Renal pelvis (tissue), 12 donors: ENCODE data around the gene RAB40AL. TPM values are rescaled to one million over a fixed set of nuclear protein-coding genes. Genes with fewer than 3 reads are reported as not detected.
"Not testable (repeated sequence)": the region's sequence is repeated elsewhere in the genome, so short reads cannot be mapped to it uniquely, and the experiment has no call there.

Experiments used
- DNase-seq: peaks from one replicate; pipeline ENCODE4 v3.0.0-alpha.2; 2013
- long read RNA-seq, 16 experiments: transcript quantifications; one replicate each; lab custom pipeline, GENCODE V29; 2026
- polyA plus RNA-seq, 3 donors: library from polyadenylated mRNA; unstranded; fragments of 120-200 nt; gene quantifications; one replicate each; pipeline ENCODE4 v1.2.1, GENCODE V29; 2013; ENCODE audit not compliant: insufficient read length in 3 of 3

RAB40AL gene, protein sequence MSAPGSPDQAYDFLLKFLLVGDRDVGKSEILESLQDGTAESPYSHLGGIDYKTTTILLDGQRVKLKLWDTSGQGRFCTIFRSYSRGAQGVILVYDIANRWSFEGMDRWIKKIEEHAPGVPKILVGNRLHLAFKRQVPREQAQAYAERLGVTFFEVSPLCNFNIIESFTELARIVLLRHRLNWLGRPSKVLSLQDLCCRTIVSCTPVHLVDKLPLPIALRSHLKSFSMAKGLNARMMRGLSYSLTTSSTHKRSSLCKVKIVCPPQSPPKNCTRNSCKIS
- under 1 TPM in 1 of 3 donors, not detected in 2; 0.76 TPM for polyA plus RNA-seq
- long read RNA-seq, donor 1 = 0 reads
- long read RNA-seq, donor 2 = 0 reads
- long read RNA-seq, donor 3 = 0 reads
- long read RNA-seq, donor 4 = 0 reads
- long read RNA-seq, donor 5 = 0 reads
- long read RNA-seq, donor 6, partial matches to known transcripts = 0 of 2 reads
- long read RNA-seq, donor 6, other reads (novel, unspliced or antisense) = 0 of 2 reads
- long read RNA-seq, donor 7 = 0 reads
- long read RNA-seq, donor 8 = 0 reads
- long read RNA-seq, donor 9 = 0 reads
- long read RNA-seq, donor 10 = 0 reads
- long read RNA-seq, donor 11 = 0 reads
- long read RNA-seq, donor 12 = 0 reads
- long read RNA-seq, donor 13 = 0 reads
- long read RNA-seq, donor 14 = 0 reads
- long read RNA-seq, donor 15 = 0 reads
- long read RNA-seq, donor 16 = 0 reads

DNA sequence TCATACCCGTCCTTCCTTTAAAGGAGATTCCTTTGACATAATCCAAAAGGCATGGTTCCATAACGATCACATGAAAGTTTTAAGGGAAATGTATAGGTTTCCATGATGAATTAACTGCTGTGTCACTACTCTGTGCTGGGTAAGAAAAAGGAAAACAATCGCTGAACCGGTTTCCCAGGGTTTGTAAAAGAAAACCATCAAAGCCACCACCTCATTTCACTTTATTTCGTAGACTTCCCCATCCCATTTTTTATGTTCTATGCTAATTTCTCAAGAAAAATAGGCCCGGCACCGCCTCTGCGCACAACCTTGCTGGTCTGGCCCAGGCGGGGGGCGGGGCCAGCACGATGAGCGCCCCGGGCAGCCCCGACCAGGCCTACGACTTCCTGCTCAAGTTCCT lies at the start of gene RAB40AL:
Gene RAB40AL (plus strand): TSS at position 301 of the 400 bp plus-strand sequence. CDS start 47 bp downstream, at position 348.
- DNase-seq = not testable (repeated sequence)

DNA sequence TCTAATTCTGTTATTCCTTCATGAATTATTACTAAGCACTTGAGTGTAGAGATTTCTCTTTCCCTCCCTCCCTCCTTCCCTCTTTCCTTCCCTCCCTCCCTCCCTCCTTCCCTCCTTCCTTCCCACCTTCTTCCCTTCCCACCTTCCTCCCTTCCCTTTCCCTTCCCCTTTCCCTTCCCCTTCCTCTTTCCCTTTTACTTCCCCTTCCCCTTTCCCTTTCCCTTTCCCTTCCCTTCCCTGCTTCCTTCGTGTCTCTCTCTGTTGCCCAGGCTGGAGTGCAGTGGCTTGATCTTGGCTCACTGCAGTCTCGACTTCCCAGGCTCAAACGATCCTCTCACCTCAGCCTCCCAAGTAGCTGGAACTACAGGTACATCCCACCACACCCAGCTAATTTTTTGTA lies 49.4 kb upstream of the RAB40AL start:
- DNase-seq = no peak

DNA sequence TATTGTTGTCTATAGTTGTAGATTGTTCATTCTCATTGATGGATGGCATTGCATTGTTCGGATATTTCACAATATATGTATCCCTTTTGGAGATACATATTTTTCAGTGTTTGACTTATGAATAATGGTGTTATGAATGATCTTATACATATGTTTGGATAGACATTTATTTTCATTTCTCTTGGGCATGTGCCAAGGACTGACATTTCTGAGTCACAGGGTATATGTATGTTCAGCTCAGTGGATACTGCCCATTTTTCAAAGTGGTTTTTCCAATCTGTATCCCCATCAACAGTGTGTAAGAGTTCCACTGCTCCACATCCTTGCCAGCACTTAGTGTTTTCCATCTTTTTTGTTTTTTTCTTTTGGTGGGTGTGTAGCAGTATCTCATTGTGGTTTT lies 45.0 kb upstream of the RAB40AL start:
- no peak for DNase-seq

DNA sequence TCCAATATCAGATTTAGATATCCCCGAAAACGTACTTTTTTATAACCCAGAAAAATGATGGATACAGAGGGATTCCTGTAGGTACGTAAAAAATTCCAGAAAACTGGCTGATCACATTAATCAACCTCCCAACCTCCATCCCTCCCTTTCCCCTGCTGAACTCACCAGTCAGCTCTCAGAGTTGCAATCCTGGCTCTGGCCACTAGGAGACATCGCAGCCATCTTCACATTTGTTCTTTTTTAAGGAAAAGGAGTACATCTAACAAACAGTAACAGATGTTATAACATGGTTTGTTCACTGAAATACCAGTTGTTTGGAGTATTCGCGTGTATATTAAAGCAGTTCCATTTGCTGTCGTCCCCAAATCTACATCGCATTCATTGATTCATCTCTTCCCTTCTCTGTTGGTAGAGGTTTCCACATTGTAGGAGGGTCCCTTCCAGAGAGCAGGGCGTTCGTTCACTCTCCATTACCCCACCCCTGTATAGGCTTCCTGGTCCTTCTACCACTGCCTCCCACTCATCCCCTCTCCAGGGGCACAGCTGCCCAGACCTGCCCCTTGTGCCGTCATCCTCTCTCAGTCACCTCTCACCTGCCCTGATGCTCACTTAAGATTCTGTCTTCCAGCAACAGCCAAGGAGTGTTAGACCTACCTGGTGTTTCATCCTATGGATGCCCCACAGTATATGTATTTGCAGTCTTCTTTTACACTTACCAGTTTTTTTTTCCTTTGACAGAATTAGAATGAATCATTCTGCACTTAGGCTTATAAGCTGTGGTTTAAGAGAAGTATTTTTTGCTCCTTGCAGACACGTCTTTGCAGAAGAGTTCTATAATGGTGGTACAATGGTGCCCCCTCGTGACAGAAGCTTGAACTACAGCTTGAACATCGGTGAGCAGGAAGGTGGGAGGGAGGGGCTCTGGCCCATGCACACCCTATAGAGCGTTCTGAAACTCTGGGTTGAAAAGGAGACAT lies 36.8 kb upstream of the RAB40AL start:
- DNase-seq = peak; percentile 50

DNA sequence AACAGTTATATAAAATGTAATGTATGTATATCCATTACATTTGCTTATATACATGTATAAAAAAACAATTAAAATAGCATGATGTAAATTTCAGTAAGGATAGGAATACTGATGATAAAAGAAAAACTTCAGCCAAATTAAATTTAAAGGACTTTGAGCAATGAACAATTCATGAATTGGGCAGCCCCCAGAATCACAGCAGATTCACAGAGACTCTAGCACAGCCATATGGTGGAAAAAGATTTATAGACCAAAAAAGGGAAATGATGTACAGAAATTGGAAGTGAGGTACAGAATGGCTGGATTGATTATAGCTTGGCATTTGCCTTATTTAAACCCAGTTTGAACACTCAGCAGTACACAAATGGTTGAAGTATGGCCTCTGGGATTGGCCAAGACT lies 34.7 kb upstream of the RAB40AL start:
- no peak for DNase-seq

DNA sequence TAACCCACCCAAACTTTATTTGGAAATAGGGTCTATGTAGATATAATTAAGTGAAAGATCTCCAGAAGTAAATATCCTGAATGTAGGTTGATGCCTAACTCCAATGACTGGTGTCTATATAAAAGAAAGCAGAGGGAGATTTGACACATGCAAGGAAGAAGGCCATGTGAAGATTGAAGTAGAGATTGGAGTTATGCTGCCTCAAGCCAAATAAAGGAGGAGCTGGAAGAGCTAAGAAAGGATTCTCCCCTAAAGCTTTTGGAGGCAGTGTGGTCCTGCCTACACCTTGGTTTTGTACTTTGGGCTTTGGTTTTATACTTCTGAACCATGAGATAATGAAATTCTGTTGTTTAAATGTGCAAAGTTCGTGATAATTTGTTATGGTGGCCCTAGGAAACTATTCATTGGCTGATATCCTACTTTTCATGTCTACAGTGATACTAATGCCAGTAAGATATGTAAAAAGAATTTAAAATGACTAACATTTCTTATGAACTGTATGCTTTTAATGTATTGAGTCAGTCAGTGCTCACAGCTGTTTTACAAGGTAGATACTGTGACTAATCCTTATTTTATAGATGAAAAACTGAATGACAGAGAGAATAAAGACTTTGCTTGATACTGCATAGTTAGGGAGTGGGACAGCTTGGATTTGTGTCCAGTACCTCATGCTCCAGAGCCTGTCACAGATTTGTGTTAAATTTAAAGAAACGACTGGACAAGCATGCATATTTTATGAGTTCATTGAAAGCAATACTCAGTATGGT lies 5.9 kb upstream of the RAB40AL start:
- DNase-seq = no peak

DNA sequence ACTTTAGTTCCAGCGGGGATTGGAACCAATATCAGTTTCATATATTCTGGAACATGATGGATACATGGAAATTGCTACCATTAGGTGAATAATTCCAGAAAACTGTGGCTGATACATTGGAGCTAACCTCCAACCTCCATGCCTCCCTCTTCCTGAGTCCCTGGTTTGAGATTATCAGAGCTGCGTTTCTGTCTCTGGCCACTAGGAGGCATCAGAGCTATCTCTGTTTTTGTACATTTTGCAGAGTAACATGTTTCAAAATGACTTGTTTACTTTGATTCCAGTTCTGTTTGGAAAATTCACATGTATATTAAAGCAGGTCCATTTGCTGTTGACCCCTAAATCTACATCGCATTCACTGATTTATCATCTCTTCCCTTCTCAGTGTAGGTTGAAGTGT lies 2.4 kb upstream of the RAB40AL start:
- DNase-seq = peak; percentile 4

DNA sequence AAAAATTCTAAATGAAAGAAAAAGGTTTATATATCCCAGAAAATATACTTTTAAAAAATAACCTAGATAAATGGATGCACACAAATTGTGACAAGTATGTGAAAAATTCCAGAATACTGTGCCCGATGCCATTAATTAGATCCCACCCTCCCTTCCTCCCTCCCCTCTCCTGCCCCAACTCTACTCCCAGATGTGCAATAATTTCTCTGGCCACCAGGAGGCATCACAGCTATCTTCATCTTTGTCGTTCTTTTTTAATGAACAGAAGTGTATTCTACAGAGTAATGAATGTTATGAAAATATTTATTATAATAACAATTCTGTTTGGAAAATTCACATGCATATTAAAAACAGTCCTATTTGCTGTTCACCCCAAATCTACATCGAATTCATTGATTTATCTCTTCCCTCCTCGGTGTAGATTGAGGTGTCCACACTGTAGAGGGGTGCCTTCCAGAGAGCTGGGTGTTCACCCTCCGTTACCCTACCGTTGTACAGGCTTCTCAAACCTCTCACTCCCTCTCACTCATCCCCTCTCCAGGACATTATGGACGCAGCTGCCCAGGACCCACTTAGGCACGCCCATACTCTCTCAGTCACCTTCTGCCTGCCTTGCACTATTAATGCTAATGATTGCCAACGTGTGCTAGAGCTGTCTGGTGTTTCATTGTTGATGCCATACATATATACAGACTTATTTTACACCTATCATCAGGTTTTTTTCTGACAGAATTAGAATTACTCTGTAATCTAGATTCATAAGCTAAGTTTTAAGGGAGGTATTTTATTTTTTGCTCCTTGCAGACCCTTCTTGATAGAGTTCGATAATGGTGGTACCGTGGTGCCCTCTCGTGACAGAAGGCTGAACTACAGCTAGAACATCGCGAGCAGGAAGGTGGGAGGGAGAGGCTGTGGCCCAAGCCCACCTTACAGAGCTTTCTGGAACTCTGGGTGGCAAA lies 14.1 kb downstream of the RAB40AL start:
- peak; percentile 35 for DNase-seq

DNA sequence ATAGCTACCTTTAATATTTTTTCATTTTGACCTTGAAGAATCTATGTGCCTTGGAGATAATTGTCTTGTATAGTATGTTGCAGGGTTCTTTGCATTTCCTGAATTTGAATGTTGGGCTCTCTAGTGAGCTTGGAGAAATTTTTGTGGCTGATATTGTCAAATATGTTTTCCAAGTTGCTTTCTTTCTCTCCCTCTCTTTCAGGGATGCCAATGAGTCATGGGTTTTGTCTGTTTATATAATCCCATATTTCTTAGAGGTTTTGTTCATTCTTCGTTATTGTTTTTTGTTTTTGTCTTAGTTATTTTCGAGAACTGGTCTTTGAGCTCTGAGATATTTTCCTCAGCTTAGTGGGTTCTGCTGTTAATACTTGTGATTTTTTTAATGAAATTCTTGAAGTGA lies 20.7 kb downstream of the RAB40AL start:
- DNase-seq = no peak

DNA sequence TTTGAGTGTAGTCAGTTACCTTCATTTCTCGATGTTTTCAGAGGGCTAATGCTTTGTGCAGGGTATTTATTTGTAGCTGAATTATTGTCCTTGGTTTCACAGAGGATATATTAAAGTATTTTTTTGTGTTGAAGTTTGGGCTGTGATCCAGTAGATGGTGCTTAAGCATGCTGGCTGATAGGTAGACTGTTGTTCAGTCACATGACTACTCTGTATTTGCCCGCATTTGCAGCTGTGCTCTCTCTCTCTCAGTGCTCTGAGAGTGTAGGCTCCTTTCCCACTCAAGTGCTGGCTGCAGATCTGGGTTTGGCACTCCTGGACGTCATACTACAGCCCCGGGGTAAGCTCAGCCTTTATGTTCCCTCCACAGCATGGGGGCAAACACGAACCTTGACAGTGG lies 21.7 kb downstream of the RAB40AL start:
- no peak for DNase-seq

DNA sequence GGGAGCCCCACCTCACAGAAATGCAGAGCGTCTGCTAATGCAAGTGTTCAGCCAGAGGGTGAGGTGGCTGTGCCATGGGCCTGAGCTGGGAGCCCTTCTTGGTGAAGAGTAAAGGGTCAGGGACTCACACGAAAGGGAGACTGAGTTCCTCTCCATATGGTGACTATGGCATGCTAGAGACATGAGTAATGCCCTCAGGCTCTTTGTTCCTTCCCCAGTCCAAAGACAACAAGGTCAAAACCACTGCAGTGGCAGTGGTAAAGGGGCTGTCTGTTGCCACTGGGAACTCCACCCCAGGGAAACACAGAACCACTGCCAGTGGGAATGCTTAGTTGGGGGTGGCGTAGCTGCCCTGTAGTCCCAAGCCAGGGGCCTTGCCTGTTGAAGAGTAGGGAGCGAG lies 22.4 kb downstream of the RAB40AL start:
- no peak for DNase-seq

DNA sequence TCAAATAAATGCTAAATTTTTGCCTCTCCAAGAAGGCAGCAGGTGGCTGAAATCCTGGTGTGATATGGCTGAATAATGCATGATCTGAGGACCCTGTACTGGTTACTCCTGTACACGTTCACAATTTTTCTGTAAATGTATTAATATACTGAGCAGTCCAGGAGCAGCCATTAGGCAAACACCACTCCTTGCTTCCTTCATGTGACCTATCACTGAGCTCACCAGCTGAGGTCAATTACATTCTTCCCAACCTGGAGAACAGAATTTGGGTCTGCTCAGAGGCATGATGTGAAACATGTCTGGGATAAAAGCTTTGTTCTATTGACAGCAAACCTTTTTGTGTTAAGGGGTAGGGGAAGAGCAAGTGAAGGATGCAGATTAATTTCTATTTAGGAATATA lies 26.9 kb downstream of the RAB40AL start:
- DNase-seq = no peak

DNA sequence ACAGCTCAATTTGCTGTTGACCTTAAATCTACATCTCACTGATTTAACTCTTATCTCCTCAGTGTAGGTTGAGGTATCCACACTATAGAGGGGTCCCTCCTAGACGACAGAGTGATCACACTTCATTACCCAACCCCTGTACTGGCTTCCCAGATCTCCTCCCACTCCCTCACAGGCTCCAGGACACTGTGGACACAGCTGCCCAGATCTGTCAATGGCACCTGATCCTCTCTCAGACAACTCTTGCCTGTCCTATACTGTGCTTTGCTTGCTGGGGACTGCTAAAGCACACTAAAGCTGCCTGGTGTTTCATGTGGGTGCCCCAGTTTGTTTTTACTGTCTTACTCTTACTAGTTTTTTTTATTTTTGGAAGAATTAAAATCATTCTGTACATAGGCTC lies 27.9 kb downstream of the RAB40AL start:
- no peak for DNase-seq

DNA sequence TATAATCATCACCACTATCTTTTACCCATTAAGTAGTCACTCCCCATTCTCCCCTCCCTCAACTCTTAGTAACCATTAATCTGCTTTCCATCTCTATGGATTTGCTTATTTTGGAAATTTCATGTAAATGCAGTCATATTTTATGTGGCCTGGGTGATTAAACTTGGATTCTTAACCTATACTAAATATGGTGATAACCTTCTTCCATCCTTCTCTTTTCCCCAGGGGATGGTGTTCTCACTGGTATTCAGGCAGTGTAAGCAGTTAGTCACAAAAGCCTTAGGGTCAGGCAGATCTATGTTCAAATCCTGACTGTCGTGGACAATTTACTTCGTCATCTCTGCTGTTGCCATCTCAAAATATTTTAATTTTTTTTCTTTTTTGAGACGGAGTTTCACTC lies 29.6 kb downstream of the RAB40AL start:
- DNase-seq = no peak

DNA sequence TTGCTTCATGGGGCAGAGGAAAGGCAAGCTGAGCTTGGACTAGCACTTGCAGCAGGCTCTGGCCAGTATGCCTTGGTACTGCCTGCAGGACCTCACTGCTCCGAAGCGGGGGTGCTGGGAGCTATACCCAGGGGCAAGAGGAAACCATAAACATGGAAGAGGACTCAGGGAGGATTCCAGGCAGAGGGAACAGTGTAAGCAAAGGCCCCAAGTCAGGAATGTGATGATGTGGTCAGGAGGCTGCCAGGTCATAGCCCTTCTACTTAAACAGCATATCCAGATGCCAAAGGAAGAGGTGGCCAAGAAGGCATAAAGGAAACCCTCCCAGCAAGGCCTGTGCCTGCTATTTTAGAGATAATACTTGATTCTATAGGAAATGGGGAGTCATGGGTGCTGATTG lies 31.1 kb downstream of the RAB40AL start:
- DNase-seq = no peak

DNA sequence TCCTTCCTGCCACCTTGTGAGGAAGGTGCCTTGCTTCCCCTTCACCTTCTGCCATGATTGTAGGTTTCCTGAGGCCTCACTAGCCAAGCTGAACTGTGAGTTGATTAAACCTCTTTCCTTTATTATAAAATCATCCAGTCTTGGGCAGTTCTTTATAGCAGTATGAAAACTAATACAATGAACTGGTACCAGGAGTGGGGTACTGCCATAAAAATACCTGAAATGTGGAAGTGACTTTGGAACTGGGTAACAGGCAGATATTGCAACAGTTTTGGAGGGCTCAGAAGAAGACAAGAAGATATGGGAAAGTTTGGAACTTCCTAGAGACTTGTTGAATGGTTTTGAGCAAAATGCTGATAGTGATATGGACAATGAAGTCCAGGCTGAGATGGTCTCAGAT lies 34.5 kb downstream of the RAB40AL start:
- DNase-seq = not testable (repeated sequence)

DNA sequence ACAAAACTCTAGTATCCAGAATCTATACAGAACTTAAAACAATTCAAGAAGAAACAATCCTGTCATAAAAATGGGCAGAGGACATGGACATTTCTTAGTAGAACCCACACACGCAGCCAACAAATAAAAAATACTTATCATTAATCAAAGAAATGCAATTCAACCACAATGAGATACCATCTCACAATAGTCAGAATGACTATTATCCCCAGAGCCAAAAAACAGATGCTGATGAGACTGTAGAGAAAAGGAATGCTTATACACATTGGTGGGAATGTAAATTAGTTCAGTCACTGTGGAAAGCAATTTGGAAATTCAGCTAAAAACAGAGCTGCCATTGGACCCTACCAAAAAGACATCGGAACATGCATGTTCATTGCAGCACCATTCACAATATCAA lies 37.9 kb downstream of the RAB40AL start:
- no peak for DNase-seq

DNA sequence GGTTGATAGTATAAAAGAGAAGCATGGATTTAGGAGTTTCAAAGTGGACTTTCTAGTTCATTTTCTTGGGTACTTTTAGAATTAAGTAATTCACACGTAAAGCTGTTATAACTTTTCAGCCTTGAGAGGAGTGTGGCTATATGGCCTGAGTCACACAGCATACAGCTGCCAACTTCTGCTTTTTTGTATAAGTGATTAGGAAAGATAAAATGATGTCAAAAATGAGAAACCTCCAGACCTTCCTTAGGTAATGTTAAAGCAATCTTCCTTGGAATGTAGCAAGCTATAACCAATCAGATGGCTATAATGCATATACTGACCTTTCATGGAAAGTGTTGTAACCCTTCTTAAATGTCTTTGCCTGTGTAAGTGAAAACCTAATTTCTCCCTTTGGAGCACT lies 39.2 kb downstream of the RAB40AL start:
- no peak for DNase-seq

DNA sequence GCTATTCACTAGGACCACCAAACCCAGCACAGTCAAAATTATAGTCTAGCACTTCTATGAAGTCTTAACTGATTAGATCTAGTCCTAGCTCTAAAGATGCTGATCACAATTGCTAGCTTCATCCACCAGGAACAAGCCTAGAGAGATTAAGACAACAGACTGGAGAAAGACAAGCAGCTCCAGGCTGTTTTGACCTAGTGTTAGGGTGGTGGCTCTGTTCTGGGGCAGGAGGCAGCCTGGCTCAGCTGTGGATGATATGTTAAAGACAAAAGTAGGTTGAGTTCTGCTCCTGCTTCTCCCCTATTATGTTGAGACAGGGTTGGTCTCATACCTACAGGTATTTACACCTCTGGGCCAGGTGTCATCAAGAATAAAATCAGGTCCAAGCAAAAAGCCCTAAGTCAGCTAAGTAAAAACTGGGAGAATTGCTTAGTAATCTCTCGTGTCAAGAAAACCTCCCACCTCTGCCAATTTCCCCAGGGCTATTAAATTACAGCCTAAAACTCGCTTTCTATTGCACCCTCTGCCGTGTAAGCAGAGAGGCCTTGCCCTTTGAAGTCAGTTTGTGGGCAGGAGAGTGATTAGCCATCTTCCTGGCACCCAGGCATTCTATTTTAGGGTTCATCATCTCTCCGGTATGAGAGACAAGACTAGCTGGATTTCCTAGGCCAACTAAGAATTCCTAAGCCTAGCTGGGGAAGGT lies 39.9 kb downstream of the RAB40AL start:
- DNase-seq = peak; percentile 11

DNA sequence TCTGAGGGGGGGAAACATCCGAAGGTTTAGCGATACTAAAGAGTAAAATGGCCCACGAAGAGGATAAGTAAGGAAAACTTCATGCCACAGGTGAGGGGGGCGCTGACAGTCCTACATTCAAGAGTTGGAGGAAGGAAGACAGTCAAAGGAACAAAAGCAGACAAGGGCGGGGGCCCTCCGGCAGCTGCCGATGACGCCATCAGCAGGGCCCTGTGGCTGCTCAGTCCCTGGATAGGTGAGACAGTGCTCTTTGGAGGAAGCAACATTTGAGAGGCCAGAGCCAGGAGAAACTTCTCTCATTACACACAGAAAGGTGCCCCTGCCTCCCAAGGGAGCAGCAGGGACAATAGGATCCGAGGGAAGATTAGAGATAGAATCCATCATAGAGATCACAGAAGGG lies 41.5 kb downstream of the RAB40AL start:
- no peak for DNase-seq
